ENCODE results near the gene KXD1. TPM values are rescaled to one million over a fixed set of nuclear protein-coding genes. Genes with fewer than 3 reads are reported as not detected.

The KXD1 gene
- total and polyA plus RNA-seq, 2 experiments from 2014 or later: 110 to 129 TPM

- Histone ChIP-seq H3K4me2 (ENCODE audit: unreplicated experiment) (peak overlapping the region; percentile 61), H3K9me3 (ENCODE audit: low read depth) (no peaks in the 10 kb centered on the region), H3K9ac (peak overlapping the region; percentile 20; the same call in 1 of the 2 replicates), H3K4me1 (ENCODE audit: insufficient read depth) (peaks cover 12% of the 10 kb centered on the region), H3K79me2 (ENCODE audit: insufficient read depth) (peaks cover 50% of the 10 kb centered on the region), H3K9me2 (ENCODE audit: insufficient read depth) (no peaks in the 10 kb centered on the region), H3K36me3 (ENCODE audit: low read depth) (peaks cover 4% of the 10 kb centered on the region; the same call in 1 of the 2 replicates), H3K4me3 (no peak overlapping the region), H2AFZ (no peak overlapping the region), H3K27me3 (replicated peaks; ENCODE audit: insufficient read depth) (no peaks in the 10 kb centered on the region), H3F3A (ENCODE audit: insufficient read depth) (0 out of 2 replicates have a peak, but pooled peaks cover 6% of the 10 kb centered on the region), H4K20me1 (ENCODE audit: insufficient read depth) (no peaks in the 10 kb centered on the region), H3K27ac (no peak overlapping the region)
- DNase-seq: no peak
- WGBS, 2 experiments (ENCODE audit: low coverage in 1 of 2, low lambda C conversion rate in 2 of 2, missing lambda C conversion rate in 2 of 2): 34 to 46% methylated on average over 5 of the region's 5 CpGs
- no peak for TF ChIP-seq EZH2 (IDR thresholded peaks at IDR 0.05; ENCODE audit: insufficient read depth, poor library complexity, severe bottlenecking)
- TF ChIP-seq EZH2phosphoT487 (IDR thresholded peaks at IDR 0.05; ENCODE audit: insufficient read depth, low read depth): no peak
- in situ Hi-C loops (cut with MboI): no loop called here
These were observed 2.0 kb downstream of the KXD1 start for GRCh38 chr19:18559685-18560084.

- in situ Hi-C loops (cut with MboI): no loop called here
- Histone ChIP-seq H3K4me1 (ENCODE audit: insufficient read depth) (peaks cover 12% of the 10 kb centered on the region), H3F3A (ENCODE audit: insufficient read depth) (0 out of 2 replicates have a peak, but pooled peaks cover 6% of the 10 kb centered on the region), H3K9me3 (ENCODE audit: low read depth) (no peaks in the 10 kb centered on the region), H3K36me3 (ENCODE audit: low read depth) (peaks cover 13% of the 10 kb centered on the region; the same call in 1 of the 2 replicates), H3K27me3 (replicated peaks; ENCODE audit: insufficient read depth) (no peaks in the 10 kb centered on the region), H3K79me2 (ENCODE audit: insufficient read depth) (peaks cover 50% of the 10 kb centered on the region), H3K4me2 (ENCODE audit: unreplicated experiment) (no peak overlapping the region), H4K20me1 (ENCODE audit: insufficient read depth) (no peaks in the 10 kb centered on the region), H3K4me3 (no peak overlapping the region), H3K9ac (no peak overlapping the region), H3K9me2 (ENCODE audit: insufficient read depth) (no peaks in the 10 kb centered on the region), H2AFZ (no peak overlapping the region), H3K27ac (peak overlapping the region; percentile 7; the same call in 1 of the 2 replicates)
- TF ChIP-seq EZH2phosphoT487 (IDR thresholded peaks at IDR 0.05; ENCODE audit: insufficient read depth, low read depth) (no peak), EZH2 (IDR thresholded peaks at IDR 0.05; ENCODE audit: insufficient read depth, poor library complexity, severe bottlenecking) (no peak)
- DNase-seq: peak; percentile 37
- 59 to 61% methylated on average over 13 to 14 of the region's 14 CpGs for WGBS, 2 experiments (ENCODE audit: low coverage in 1 of 2, low lambda C conversion rate in 2 of 2, missing lambda C conversion rate in 2 of 2)
These were observed 4.4 kb downstream of the KXD1 start for GRCh38 chr19:18562086-18562485.

- 96 to 97% methylated on average over 8 of the region's 8 CpGs for WGBS, 2 experiments (ENCODE audit: low coverage in 1 of 2, low lambda C conversion rate in 2 of 2, missing lambda C conversion rate in 2 of 2)
- no peak overlapping the region for H3K4me2 ChIP-seq (ENCODE audit: unreplicated experiment)
- TF ChIP-seq EZH2phosphoT487 (IDR thresholded peaks at IDR 0.05; ENCODE audit: insufficient read depth, low read depth) (no peak), EZH2 (IDR thresholded peaks at IDR 0.05; ENCODE audit: insufficient read depth, poor library complexity, severe bottlenecking) (no peak)
- no peaks in the 10 kb centered on the region for H3K9me3 ChIP-seq (ENCODE audit: low read depth)
- H3K27me3 ChIP-seq (replicated peaks; ENCODE audit: insufficient read depth): no peaks in the 10 kb centered on the region
- in situ Hi-C loops (cut with MboI): no loop called here
- peaks cover 10% of the 10 kb centered on the region for H3K79me2 ChIP-seq (ENCODE audit: insufficient read depth)
- H3K27ac ChIP-seq: no peak overlapping the region
- H3K9me2 ChIP-seq (ENCODE audit: insufficient read depth): no peaks in the 10 kb centered on the region
- peaks cover 7% of the 10 kb centered on the region for H3F3A ChIP-seq (ENCODE audit: insufficient read depth)
- no peaks in the 10 kb centered on the region for H3K4me1 ChIP-seq (ENCODE audit: insufficient read depth)
- no peaks in the 10 kb centered on the region for H4K20me1 ChIP-seq (ENCODE audit: insufficient read depth)
- no peak overlapping the region for H3K4me3 ChIP-seq
- no peak for DNase-seq
- no peak overlapping the region for H2AFZ ChIP-seq
- H3K9ac ChIP-seq: no peak overlapping the region
- peaks cover 13% of the 10 kb centered on the region; the same call in 1 of the 2 replicates for H3K36me3 ChIP-seq (ENCODE audit: low read depth)
These were observed 9.3 kb downstream of the KXD1 start for GRCh38 chr19:18566953-18567352.

GRCh38 chr19:18568367-18568766, 10.7 kb downstream of the KXD1 start:
- peaks cover 9% of the 10 kb centered on the region for H3K4me1 ChIP-seq (ENCODE audit: insufficient read depth)
- no peak overlapping the region for H2AFZ ChIP-seq
- no peak overlapping the region for H3K4me3 ChIP-seq
- H3K36me3 ChIP-seq (ENCODE audit: low read depth): peaks cover 15% of the 10 kb centered on the region; the same call in 1 of the 2 replicates
- DNase-seq: no peak
- no peak overlapping the region for H3K9ac ChIP-seq
- H3K9me3 ChIP-seq (ENCODE audit: low read depth): no peaks in the 10 kb centered on the region
- H3F3A ChIP-seq (ENCODE audit: insufficient read depth): peaks cover 7% of the 10 kb centered on the region
- in situ Hi-C loops (cut with MboI): no loop called here
- no peak overlapping the region for H3K27ac ChIP-seq
- no peaks in the 10 kb centered on the region for H3K9me2 ChIP-seq (ENCODE audit: insufficient read depth)
- H3K79me2 ChIP-seq (ENCODE audit: insufficient read depth): peaks cover 17% of the 10 kb centered on the region
- TF ChIP-seq EZH2phosphoT487 (IDR thresholded peaks at IDR 0.05; ENCODE audit: insufficient read depth, low read depth) (no peak), EZH2 (IDR thresholded peaks at IDR 0.05; ENCODE audit: insufficient read depth, poor library complexity, severe bottlenecking) (no peak)
- H3K27me3 ChIP-seq (replicated peaks; ENCODE audit: insufficient read depth): no peaks in the 10 kb centered on the region
- WGBS, 2 experiments (ENCODE audit: low coverage in 1 of 2, low lambda C conversion rate in 2 of 2, missing lambda C conversion rate in 2 of 2): 88 to 89% methylated on average over 15 of the region's 15 CpGs
- H3K4me2 ChIP-seq (ENCODE audit: unreplicated experiment): no peak overlapping the region
- H4K20me1 ChIP-seq (ENCODE audit: insufficient read depth): no peaks in the 10 kb centered on the region
